H9 (cell line): ENCODE data around the gene SCN4A. TPM values are rescaled to one million over a fixed set of nuclear protein-coding genes. Genes with fewer than 3 reads are reported as not detected.
A peak's percentile ranks its signal among the peaks of the same experiment; 100 is the strongest.
"Not testable (repeated sequence)": the region's sequence is repeated elsewhere in the genome, so short reads cannot be mapped to it uniquely, and the experiment has no call there.

Experiments used
- DNase-seq: peaks from one replicate; pipeline ENCODE4 v3.0.0-alpha.2; 2017
- H2AFZ ChIP-seq: one replicate; pipeline ENCODE4 v1.6.1; 2013; ENCODE audit warnings: mild to moderate bottlenecking, low read length, control low read depth, moderate library complexity
- H2AK5ac ChIP-seq: 2 replicates; pipeline ENCODE4 v1.6.1; 2013; ENCODE audit warnings: low read length, control low read depth, mixed read lengths; ENCODE audit not compliant: insufficient read length
- H2BK120ac ChIP-seq: one replicate; pipeline ENCODE4 v1.6.1; 2013; ENCODE audit warnings: low read depth, mild to moderate bottlenecking, low read length, control low read depth, inconsistent platforms; ENCODE audit not compliant: poor library complexity, severe bottlenecking
- H2BK12ac ChIP-seq: 2 replicates; pipeline ENCODE4 v1.6.1; 2013; ENCODE audit warnings: low read length, control low read depth, mixed read lengths, low read depth; ENCODE audit not compliant: insufficient read length
- H2BK15ac ChIP-seq: 2 replicates; pipeline ENCODE4 v1.6.1; 2013; ENCODE audit warnings: low read depth, low read length, control low read depth
- H2BK20ac ChIP-seq: one replicate; pipeline ENCODE4 v1.6.1; 2013; ENCODE audit warnings: low read depth, mild to moderate bottlenecking, low read length, control low read depth, inconsistent platforms; ENCODE audit not compliant: poor library complexity, severe bottlenecking
- H2BK5ac ChIP-seq: 2 replicates; pipeline ENCODE4 v1.6.1; 2013; ENCODE audit warnings: low read length, control low read depth, mixed read lengths; ENCODE audit not compliant: insufficient read length
- H3K14ac ChIP-seq: 2 replicates; pipeline ENCODE4 v1.6.1; 2013; ENCODE audit warnings: low read length, control low read depth; ENCODE audit not compliant: insufficient read depth
- H3K18ac ChIP-seq: 2 replicates; pipeline ENCODE4 v1.6.1; 2013; ENCODE audit warnings: low read depth, mild to moderate bottlenecking, mixed read lengths, low read length, control low read depth; ENCODE audit not compliant: insufficient read length
- H3K23ac ChIP-seq: 2 replicates; pipeline ENCODE4 v1.6.1; 2013; ENCODE audit warnings: low read length, control low read depth, mixed read lengths, low read depth; ENCODE audit not compliant: insufficient read length
- H3K23me2 ChIP-seq: 2 replicates; pipeline ENCODE4 v1.6.1; 2013; ENCODE audit warnings: low read depth, mild to moderate bottlenecking, mixed read lengths, low read length, control low read depth; ENCODE audit not compliant: insufficient read length, poor library complexity, severe bottlenecking
- H3K27ac ChIP-seq: 2 replicates; pipeline ENCODE4 v1.5.1; 2013; ENCODE audit warnings: low read length, control low read depth, mixed read lengths, low read depth; ENCODE audit not compliant: insufficient read length
- H3K27me3 ChIP-seq: 2 replicates; pipeline ENCODE4 v1.6.1; 2013; ENCODE audit warnings: low read length, control low read depth, inconsistent platforms; ENCODE audit not compliant: insufficient read depth
- H3K4ac ChIP-seq: 2 replicates; pipeline ENCODE4 v1.6.1; 2013; ENCODE audit warnings: low read depth, mild to moderate bottlenecking, control low read depth, inconsistent platforms, low read length, moderate library complexity
- H3K4me1 ChIP-seq: 2 replicates; pipeline ENCODE4 v1.6.1; 2013; ENCODE audit warnings: low read length, control low read depth, inconsistent platforms; ENCODE audit not compliant: insufficient read depth
- H3K4me2 ChIP-seq: 2 replicates; pipeline ENCODE4 v1.6.1; 2013; ENCODE audit warnings: low read length, control low read depth, mixed read lengths; ENCODE audit not compliant: insufficient read length, insufficient read depth
- H3K56ac ChIP-seq: 2 replicates; pipeline ENCODE4 v1.6.1; 2013; ENCODE audit warnings: low read depth, mild to moderate bottlenecking, mixed read lengths, low read length, control low read depth; ENCODE audit not compliant: insufficient read length
- H3K79me1 ChIP-seq: 2 replicates; pipeline ENCODE4 v1.6.1; 2013; ENCODE audit warnings: low read depth, mild to moderate bottlenecking, moderate library complexity, low read length, control low read depth, inconsistent platforms; ENCODE audit not compliant: insufficient read depth, poor library complexity, severe bottlenecking
- H3K79me2 ChIP-seq: 2 replicates; pipeline ENCODE4 v1.6.1; 2013; ENCODE audit warnings: low read length, control low read depth, inconsistent platforms; ENCODE audit not compliant: insufficient read depth
- H3K9ac ChIP-seq: 2 replicates; pipeline ENCODE4 v1.6.1; 2013; ENCODE audit warnings: low read length, control low read depth, mixed read lengths; ENCODE audit not compliant: insufficient read length; ENCODE audit errors: extremely low read depth
- H3K9me3 ChIP-seq: one replicate; pipeline ENCODE4 v1.6.1; 2013; ENCODE audit warnings: low read depth, low read length, inconsistent platforms; ENCODE audit not compliant: control insufficient read depth
- H3T11ph ChIP-seq: one replicate; pipeline ENCODE4 v1.6.1; 2013; ENCODE audit warnings: mild to moderate bottlenecking, low read length, control low read depth, inconsistent platforms
- H4K20me1 ChIP-seq: one replicate; pipeline ENCODE4 v1.6.1; 2013; ENCODE audit not compliant: control insufficient read depth, insufficient read length, insufficient read depth
- H4K5ac ChIP-seq: 2 replicates; pipeline ENCODE4 v1.6.1; 2013; ENCODE audit warnings: low read depth, mild to moderate bottlenecking, mixed read lengths, low read length, control low read depth; ENCODE audit not compliant: insufficient read length
- H4K8ac ChIP-seq: replicated peaks from 2 replicates; pipeline ENCODE4 v1.6.1; 2013; ENCODE audit warnings: low read length, control low read depth, mixed read lengths, low read depth; ENCODE audit not compliant: insufficient read length
- H4K91ac ChIP-seq: 2 replicates; pipeline ENCODE4 v1.6.1; 2013; ENCODE audit warnings: low read depth, mild to moderate bottlenecking, moderate library complexity, mixed read lengths, low read length, control low read depth; ENCODE audit not compliant: insufficient read length
- H3K27ac Mint-ChIP-seq, 3 experiments: 2 replicates in 2 of 3; 3 replicates in 1 of 3; pipeline ENCODE4 v1.8.0; 2020 to 2021; ENCODE audit warnings: mixed read lengths in 3 of 3, mild to moderate bottlenecking in 1 of 3, moderate library complexity in 1 of 3
- H3K27me3 Mint-ChIP-seq: 2 replicates; pipeline ENCODE4 v1.8.0; 2021; ENCODE audit warnings: low read depth, mild to moderate bottlenecking, moderate library complexity, mixed read lengths
- H3K36me3 Mint-ChIP-seq, 3 experiments: 2 replicates in 2 of 3; 3 replicates in 1 of 3; pipeline ENCODE4 v1.8.0; 2020 to 2021; ENCODE audit warnings: low read depth in 3 of 3, mixed read lengths in 3 of 3; ENCODE audit not compliant: insufficient read depth in 1 of 3
- H3K4me1 Mint-ChIP-seq, 2 experiments: 2 replicates each; pipeline ENCODE4 v1.8.0; 2020; ENCODE audit warnings: mixed read lengths in 2 of 2
- H3K4me3 Mint-ChIP-seq, 2 experiments: 2 replicates in 1 of 2; 3 replicates in 1 of 2; pipeline ENCODE4 v1.8.0; 2020 to 2021; ENCODE audit warnings: mild to moderate bottlenecking in 2 of 2, mixed read lengths in 2 of 2, moderate library complexity in 1 of 2
- H3K9me3 Mint-ChIP-seq, 2 experiments: 2 replicates in 1 of 2; 3 replicates in 1 of 2; pipeline ENCODE4 v1.8.0; 2020; ENCODE audit warnings: mild to moderate bottlenecking in 2 of 2, mixed read lengths in 2 of 2, moderate library complexity in 1 of 2
- WGBS: extraction: QIAGEN DNeasy Blood & Tissue Kit; methylation state at CpG from one replicate; pipeline ENCODE4 v1.1.7; 2013; ENCODE audit warnings: missing lambda C conversion rate, low lambda C conversion rate, mixed read lengths; ENCODE audit not compliant: insufficient read length; ENCODE audit errors: extremely low coverage; 5-methylcytosine and 5-hydroxymethylcytosine counted together
- total RNA-seq: library from RNA; stranded (reverse); gene quantifications from 2 replicates; pipeline ENCODE4 v1.2.1, GENCODE V29; 2021
- TF ChIP-seq, protein P1 (sequence below): fragments of 200-600 bp; sonication (generic); conservative IDR thresholded peaks from 3 replicates; pipeline ENCODE4 v1.8.0; 2021; ENCODE audit warnings: antibody characterized with exemption, mild to moderate bottlenecking

SCN4A gene
- total RNA-seq, 1 experiment from 2014 or later, result 5.8 TPM

DNA sequence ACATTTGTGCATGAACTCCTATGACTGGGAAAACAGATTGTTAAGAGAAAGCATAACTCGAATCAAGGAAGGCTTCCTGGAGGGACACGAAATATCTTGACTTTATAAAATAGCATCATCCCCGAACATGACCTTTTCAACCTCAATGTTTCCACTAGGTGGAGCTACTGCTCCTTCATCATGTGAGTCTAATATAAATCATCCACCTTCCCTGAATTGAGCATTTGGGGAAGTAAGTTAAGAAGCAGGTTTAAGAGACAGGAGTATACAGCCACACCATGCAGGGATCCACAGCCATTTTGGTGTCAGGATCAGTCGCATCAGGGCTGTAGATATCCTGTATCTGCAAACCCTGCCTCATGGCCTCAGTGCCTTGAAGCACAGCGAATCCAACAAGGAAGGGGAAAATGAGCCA lies 68.9 kb downstream of the SCN4A start:
- not testable (repeated sequence) for H3K9me3 Mint-ChIP-seq, H2BK5ac ChIP-seq, H3K79me1 ChIP-seq, H3K18ac ChIP-seq, H4K8ac ChIP-seq, H3K79me2 ChIP-seq, H3K4ac ChIP-seq, H3K23me2 ChIP-seq, H3K9me3 ChIP-seq, H2BK15ac ChIP-seq, H4K20me1 ChIP-seq, H4K91ac ChIP-seq, H3K36me3 Mint-ChIP-seq, H3K14ac ChIP-seq, H3K4me2 ChIP-seq, H3K4me3 Mint-ChIP-seq, H3K4me1 ChIP-seq, H3K56ac ChIP-seq, H2BK120ac ChIP-seq, H3K27me3 ChIP-seq, H3K27ac Mint-ChIP-seq, H2BK20ac ChIP-seq, H2AK5ac ChIP-seq, H2AFZ ChIP-seq, DNase-seq, H3K9ac ChIP-seq, H3K27ac ChIP-seq, H4K5ac ChIP-seq, H2BK12ac ChIP-seq, H3K23ac ChIP-seq, H3T11ph ChIP-seq, H3K4me1 Mint-ChIP-seq
- TF ChIP-seq, protein P1, sequence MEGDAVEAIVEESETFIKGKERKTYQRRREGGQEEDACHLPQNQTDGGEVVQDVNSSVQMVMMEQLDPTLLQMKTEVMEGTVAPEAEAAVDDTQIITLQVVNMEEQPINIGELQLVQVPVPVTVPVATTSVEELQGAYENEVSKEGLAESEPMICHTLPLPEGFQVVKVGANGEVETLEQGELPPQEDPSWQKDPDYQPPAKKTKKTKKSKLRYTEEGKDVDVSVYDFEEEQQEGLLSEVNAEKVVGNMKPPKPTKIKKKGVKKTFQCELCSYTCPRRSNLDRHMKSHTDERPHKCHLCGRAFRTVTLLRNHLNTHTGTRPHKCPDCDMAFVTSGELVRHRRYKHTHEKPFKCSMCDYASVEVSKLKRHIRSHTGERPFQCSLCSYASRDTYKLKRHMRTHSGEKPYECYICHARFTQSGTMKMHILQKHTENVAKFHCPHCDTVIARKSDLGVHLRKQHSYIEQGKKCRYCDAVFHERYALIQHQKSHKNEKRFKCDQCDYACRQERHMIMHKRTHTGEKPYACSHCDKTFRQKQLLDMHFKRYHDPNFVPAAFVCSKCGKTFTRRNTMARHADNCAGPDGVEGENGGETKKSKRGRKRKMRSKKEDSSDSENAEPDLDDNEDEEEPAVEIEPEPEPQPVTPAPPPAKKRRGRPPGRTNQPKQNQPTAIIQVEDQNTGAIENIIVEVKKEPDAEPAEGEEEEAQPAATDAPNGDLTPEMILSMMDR, result peak; percentile 68
- peaks cover 12% of the 10 kb centered on the region for H3K27me3 Mint-ChIP-seq
- no CpG with 5 or more reads among the region's 5 CpGs for WGBS

GRCh38 chr17:63901971-63902370 lies 70.7 kb downstream of the SCN4A start:
- H4K20me1 ChIP-seq, H3K4me1 Mint-ChIP-seq, H2BK15ac ChIP-seq, H2BK120ac ChIP-seq, H3K36me3 Mint-ChIP-seq, H3K9me3 Mint-ChIP-seq, H3K9ac ChIP-seq, H4K5ac ChIP-seq, H2BK12ac ChIP-seq, H3K4ac ChIP-seq, H3K27me3 ChIP-seq, H3K4me1 ChIP-seq, H3K18ac ChIP-seq, H3K27ac Mint-ChIP-seq, H4K91ac ChIP-seq, H3K79me1 ChIP-seq, H3K27ac ChIP-seq, H3K79me2 ChIP-seq, H2AFZ ChIP-seq, H3K4me3 Mint-ChIP-seq, H3K4me2 ChIP-seq, H3T11ph ChIP-seq, H3K14ac ChIP-seq, H3K23ac ChIP-seq, H2AK5ac ChIP-seq, H2BK20ac ChIP-seq, H4K8ac ChIP-seq, H3K9me3 ChIP-seq, H3K23me2 ChIP-seq, H2BK5ac ChIP-seq, DNase-seq, H3K56ac ChIP-seq: not testable (repeated sequence)
- no CpG with 5 or more reads among the region's 2 CpGs for WGBS
- peaks cover 14% of the 10 kb centered on the region for H3K27me3 Mint-ChIP-seq
